GM21737 (cell line): ENCODE data around the gene AQP5.

Experiments used
- ATAC-seq: cut with Tn5 transposase; IDR thresholded peaks from one replicate; pipeline ENCODE4 v1.9.1; 2021; ENCODE audit warnings: mild to moderate bottlenecking, moderate library complexity; ENCODE audit not compliant: unreplicated experiment

AQP5 gene

DNA sequence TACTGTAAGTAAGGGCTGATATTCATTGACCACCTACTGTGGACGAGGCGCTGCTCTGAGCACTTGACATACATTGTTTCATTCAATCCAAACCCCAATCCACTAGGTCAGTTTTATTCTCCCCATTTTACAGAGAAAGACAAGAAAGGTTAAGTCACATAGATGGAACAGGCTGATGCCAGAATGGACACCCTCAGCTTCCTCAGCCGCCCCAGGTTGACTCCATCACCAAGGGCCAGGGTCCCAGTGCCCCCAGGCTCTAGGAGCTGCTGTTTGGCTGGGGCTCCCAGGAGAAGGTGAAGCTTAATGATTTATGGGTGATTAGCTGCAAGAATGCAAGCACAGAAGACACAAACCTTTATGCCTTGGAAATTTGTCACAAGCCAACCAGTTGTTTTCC is 11.8 kb upstream of the AQP5 start:
- ATAC-seq, result no peak

DNA sequence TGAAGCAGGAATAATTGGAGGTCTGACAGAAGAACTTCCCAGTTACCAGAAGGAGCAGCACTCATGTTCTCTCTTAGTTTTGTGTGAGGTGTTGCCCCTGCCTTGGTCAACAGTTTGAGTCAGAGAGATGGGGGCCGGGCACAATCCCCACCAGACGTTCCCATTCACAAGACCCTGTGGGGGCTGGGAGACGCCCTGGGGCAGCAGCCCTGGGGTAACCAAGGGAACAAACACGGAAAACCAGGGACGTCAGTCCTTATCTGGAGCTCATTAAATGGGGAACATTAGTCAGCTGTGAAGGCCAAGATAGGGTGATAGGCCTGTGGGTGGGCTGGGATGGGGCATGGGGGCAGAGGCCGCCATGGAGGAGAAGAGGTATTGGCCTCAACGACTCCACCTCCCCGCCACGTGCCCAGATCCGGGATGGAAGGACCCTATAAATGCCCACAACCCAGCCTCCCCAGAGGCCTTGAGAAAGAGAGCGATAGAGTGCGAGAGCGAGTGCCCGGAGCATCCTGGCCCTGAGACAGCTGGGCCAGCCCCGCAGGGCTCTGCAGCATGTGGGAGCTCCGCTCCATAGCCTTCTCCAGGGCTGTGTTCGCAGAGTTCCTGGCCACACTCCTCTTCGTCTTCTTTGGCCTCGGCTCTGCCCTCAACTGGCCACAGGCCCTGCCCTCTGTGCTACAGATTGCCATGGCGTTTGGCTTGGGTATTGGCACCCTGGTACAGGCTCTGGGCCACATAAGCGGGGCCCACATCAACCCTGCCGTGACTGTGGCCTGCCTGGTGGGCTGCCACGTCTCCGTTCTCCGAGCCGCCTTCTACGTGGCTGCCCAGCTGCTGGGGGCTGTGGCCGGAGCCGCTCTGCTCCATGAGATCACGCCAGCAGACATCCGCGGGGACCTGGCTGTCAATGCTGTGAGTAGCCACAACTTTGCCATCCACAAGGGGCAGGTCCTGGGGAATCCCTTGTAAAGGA is 11.1 kb upstream of the AQP5 start, which contains the start of gene AQP2:
Gene AQP2 (plus strand): TSS at position 465 of the 979 bp plus-strand sequence. CDS start 94 bp downstream, at position 559.
- no peak for ATAC-seq

DNA sequence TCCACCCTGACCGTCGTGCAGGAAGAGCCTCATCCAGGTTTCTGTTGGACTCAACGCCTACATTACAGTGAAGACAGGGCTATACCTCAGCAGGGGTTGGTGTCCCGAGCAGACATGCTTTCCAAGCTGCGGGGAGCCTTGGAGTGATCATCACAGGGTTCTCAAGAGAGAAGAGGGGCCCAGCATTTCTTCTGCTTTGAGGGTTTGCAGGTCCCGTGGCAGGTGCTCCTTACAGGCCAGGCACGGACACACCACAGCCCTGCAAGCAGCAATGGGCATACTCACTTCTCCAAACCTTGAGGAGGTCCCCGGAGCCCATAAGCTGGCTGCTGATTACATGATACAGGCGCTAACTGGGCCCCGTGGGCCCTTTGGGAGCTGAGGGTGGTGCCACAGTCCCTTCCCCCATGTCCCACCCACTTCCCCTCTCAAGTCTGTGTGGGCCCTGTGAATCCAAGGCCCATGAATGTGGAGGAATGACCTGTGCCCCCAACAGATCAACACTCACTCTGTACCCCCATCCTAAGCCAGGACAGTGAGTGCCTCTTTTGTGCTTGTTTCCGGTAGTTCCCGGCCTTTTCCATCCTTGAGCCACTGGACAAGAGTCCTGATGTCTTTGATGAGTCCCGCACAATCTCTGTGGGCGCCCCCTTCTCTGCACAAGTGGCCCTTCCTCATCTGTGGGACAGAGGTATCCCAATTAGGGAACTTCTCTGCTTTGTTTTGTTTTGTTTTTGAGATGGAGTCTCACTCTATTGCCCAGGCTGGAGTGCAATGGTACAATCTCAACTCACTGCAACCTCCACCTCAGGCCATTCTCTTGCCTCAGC is 10.0 kb upstream of the AQP5 start:
- no peak for ATAC-seq

DNA sequence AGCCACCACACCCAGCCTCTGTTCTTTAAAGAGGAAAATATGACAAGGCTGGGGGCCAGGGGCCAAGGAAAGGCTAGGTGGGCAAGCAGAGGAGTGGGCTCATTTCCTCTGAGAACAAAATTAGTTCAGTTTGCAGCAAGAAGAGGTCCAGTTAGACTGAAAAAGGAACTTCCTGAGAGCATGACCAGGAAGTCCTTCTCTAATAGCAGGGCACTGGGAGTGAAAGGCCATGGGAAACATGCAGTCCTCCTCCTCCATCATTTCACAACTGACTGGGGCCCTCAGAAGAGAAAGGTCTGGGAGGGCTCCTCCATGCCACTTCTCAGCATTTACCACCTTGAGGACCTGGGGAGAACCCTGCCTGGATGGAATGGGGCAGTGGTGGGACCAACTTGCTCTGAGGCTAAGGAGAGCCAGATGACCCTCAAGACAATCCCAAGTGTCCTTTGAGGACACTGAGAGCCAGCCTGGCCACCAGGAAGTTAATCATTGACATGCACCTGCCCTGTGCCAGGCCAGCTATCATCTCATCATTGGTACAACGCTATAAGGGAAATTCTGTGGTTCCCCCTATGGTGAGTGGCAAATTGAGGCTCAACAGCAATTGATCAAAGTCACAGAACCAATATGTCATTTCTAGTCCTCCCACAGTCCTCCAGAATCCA is 9.1 kb upstream of the AQP5 start:
- no peak for ATAC-seq

DNA sequence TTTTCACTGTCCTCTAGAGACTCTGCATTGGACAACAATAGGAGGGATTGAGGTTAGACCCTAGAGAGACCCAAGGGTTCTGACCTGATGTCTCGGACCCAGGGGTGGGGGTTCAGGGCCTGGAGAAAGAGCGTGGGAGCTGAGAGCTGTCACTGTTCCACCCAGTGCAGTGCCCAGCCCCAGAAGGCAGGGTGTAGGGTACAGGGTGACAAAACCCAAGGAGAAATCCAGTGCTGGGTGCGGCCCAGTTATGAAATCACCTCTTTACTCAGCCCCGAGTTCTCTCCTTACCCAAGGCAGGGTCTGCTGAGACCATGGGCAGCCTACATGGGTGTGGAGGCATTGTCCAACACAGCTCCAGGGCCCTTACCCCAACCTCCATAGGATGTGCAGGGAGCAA is 8.5 kb upstream of the AQP5 start:
- no peak for ATAC-seq

DNA sequence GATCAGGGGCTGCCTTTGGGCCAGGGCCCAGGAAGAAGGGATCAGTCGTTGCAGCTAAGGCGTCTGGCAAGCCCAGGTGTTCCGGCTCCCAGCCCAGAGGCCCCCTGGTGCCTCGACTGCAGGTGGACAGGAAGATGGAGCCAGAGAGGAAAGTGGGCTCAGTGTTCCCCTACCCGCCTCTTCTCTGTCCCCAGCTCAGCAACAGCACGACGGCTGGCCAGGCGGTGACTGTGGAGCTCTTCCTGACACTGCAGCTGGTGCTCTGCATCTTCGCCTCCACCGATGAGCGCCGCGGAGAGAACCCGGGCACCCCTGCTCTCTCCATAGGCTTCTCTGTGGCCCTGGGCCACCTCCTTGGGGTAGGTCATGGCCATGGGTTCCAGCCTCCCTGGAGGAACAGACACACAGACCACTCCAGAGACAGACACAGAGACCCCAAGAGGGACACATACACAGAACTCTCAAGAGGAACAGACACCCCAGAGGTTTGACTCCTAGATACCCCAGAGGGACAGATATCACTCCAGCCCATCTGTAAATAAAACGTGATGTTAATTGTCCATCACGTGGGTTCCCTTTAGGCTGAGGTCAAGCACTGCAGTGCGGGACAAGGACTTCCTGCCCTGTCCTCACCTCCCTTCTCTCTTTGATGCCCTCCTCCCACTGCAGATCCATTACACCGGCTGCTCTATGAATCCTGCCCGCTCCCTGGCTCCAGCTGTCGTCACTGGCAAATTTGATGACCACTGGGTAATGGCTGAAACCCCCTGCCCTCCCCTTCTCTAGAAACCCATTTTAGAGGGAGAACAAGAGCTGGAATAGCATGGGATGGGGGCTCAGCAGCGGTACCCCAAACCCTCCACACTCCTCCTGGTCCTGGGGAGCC is 7.5 kb upstream of the AQP5 start:
- ATAC-seq, result no peak

DNA sequence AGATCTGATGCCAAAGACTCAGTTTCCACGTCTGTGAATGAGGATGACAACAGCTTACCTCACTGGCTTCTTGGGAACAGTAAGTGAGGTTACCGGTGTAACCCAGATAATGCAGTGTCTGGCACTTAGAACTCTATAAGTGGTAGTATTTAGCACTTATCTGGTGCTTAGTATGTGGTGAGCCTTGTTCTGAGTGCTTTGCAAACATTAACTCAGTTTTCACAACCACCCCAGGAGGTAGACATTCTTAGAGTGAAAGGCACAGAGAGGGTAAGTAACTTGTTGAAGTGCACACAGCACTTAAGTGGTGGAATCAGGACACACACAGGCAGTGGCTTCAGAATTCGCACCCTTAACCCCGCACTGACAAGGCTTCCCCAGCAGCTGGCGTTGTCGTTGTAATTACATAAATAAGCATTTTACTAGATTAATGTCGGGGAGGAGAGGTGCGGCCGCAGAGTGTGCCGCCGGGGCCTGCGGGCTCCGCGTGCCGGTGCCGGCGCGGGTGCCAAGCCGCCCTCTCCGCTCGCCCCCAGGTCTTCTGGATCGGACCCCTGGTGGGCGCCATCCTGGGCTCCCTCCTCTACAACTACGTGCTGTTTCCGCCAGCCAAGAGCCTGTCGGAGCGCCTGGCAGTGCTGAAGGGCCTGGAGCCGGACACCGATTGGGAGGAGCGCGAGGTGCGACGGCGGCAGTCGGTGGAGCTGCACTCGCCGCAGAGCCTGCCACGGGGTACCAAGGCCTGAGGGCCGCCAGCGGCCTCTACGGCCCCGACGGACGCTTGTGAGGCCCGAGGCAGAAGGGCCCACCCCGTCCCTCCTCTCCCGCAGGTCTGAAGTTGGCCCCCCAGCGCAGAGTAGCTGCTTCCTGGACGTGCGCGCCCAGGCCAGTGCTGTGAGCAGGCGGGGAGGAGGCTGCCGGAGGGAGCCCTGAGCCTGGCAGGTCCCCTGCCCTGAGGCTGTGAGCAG is 6.5 kb upstream of the AQP5 start:
- no peak for ATAC-seq

DNA sequence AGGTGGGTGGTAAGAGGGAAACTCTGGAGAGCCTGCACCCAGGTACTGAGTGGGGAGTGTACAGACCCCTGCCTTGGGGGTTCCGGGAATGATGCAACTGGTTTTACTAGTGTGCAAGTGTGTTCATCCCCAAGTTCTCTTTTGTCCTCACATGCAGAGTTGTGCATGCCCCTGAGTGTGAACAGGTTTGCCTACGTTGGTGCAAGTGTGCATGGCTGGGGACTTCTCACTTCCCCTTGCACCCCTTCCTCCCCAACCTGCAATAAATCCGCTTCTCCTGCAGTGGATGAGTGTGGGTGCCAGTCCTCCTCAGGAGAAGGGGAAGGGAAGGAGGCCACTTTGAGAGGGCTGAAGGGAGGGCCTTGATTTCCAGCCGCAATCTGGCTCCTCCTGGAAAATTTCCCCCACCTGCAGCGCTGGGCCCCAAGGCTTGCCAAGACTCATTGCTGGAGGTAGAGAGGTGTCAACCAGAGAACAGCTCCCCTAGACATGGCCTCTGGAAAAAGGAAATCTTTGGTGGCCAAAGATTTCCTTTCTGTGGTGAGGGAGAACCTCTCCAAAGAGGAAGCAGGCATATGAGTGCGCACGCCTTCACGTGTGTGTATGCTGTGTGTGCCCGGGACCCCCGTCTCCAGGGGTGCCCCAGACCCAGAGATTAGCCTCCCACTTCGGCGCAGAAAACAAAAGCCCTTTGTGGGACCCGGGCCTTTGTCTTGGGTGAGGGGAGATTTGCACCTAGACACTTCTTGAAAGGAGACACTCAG is 5.6 kb upstream of the AQP5 start:
- ATAC-seq, result no peak

DNA sequence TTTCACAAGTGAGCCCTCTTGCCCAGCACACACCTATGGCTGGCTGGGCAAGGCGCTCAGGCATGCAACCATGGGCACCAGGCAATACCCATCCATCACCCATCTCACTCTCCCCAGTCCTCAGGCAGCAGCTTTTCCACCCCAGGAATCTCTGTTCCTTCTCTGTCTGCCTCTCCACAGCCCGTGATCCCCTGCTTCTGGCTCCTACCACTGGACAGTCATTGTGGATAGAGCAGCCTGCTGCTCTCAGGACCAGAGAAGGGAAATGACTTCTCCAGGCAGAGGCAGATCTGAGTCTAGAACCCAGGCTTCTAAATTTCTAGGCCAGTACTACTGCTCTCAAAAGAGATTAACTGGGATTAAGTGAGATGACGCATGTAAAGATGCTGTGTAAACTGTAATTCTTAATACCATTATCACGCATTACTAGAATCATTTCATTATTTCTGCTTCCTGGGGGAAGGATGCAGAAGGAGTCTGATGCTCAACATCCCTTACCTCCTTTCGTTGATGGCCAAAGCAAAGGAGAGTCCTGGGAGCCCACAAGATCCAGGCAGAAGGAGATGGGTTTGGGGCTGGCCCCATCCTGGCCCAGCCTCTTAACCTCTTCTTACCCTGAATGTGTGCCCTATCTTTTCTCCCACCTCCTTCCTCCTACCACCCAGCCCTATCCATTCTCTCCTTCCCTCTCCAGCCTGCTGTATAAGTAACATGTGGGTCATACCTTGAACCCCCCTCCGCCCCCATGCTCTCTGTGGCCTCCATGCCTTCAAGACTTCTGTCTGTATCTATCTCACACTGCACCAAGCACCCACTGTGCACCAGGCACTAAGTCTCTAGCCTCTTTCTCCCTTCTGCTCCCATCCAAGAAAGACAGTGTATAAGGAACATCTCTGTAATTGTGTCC is 4.8 kb upstream of the AQP5 start:
- no peak for ATAC-seq

DNA sequence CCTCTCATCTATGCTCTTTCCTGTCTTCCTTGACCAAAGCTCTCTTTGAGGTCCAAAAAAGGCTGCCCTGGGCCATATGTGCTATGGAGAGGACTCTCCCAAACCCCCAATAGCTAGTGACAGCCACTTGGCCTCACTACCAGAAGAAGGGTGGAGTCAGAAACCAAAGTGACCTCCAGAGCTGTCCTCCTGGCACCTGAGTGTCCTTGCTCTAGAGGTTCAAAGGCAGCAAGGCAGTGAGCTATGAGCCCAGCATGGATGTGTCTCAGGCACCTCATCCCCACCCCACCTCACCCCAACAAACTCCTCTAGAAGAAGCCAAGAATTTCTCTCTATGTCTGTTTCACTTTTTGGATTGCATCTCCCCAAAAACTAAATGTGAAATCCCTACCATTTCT is 4.1 kb upstream of the AQP5 start:
- ATAC-seq, result no peak

DNA sequence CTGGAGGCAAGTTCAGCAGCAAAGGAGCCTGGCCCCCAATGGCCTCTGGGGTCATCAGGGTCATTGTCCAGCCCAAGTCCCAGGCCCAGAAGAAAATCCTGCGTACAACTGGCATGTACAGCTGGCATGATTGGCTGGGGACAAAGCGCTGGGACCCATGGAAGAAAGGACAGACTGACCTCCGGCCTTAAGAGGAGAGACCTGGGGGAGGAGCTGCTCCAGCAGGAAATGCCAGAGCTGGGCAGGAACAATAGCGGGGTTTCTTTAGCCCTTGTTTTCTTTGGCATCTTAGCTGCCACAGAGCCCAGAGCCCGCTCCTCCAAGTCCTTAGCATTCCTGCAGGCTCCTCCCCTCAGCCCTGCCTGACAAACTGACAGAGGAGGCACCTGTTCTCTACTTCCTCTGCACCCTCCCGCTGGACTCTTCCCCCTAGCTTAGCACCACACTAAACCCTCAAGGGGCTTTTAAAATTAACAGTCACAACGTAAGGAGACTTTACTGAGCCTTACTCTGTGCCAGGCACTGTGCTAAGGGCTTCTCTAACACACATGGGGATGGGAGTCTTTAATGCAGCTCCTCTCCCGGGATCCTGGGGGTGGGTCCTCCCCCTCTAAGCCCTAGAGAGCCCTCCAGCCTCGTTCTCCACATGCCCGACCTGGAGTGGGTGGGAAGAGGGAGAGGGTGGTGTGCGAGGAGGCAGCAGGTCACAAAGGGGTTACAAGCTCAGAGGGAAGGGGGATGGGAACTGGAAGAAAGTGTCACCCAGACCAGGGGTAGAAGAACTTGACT is 1.8 kb upstream of the AQP5 start:
- ATAC-seq, result no peak

DNA sequence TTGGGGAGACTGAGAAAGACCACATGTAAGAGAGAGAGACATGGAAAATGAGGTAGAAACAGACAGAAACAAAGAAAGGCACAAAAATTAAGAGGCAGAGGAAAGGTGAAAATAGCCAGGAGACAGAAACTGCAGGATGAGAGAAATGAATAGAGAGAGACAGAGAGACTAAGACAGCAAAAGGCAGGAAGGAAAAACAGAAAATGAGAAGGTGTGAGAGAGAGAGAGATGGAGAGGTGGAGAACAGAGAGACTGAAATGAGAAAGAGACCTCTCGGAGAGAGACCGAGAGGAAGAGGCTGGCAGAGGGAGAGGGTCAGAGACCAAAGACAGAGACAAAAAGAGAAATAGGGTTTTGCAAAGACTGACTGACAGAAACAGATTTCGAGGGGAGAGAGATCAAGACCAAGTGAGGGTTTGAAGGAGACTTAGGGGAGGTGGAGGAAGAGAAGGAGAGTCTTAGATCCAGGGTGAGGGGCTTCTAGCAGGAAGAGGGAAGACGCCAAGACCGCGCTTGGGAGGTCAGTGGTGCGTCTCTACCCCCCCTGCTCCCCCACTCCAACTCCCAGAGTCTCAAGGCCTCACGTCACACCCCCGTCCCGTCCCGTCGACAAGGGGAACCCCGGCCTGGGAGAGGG is 1.1 kb upstream of the AQP5 start:
- ATAC-seq, result no peak

DNA sequence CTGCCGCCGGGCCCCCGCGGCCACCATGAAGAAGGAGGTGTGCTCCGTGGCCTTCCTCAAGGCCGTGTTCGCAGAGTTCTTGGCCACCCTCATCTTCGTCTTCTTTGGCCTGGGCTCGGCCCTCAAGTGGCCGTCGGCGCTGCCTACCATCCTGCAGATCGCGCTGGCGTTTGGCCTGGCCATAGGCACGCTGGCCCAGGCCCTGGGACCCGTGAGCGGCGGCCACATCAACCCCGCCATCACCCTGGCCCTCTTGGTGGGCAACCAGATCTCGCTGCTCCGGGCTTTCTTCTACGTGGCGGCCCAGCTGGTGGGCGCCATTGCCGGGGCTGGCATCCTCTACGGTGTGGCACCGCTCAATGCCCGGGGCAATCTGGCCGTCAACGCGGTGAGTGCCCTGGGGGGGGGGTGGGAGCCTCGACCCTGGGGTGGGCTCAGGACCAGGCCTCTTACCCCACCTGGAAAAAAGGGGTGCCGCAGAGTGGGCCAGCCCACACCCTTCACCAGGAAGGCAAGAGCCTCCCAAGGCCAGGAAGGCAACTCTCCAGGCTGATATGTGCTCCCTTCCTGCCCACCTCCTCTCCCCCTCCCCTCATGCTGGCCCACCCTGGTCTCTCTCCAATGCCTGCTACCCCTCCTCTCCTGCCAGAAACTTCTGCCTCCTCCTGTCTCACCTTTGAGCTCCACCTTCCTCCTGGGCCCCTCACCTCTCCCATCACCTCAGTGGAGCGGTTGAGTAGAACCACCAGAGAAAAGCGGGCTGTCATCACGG is 507 bp downstream of the AQP5 start:
- ATAC-seq, result no peak

DNA sequence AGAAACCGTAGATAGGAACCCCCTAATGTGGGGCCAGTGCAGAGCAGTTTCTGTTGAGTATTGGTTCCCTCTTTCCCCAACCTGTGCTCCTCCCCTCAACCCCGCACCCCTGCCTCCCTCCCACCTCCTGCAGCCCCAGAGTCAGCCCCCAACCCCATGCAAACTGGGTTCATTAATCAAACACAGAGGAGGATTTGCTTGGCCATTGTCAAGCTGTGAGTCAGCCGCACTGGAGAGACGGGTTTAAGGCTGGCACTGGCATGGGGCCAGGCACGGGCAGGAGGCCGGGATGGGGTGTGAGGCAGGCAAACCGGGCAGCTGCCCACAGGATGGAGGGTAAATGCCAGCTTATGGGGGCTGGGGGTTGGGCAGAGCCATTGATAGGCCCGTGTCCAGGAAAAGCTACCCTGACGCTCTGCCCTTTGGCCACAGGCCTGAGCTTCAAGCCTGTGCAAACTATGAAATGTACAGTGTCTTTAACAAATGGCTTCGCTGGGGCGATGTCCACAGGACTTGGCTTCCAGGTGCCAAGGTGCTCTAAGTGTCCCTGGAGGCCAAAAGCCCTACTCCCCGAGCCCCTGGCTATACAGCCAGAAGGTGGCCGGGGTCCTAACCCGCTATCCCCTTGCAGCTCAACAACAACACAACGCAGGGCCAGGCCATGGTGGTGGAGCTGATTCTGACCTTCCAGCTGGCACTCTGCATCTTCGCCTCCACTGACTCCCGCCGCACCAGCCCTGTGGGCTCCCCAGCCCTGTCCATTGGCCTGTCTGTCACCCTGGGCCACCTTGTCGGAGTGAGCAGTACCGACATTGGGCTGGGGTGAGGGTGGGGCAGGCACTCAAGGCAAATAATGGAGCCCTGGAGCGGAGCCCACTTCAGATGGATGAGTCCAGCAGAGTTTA is 1.4 kb downstream of the AQP5 start:
- ATAC-seq, result no peak
